Chondrocyte (in vitro differentiated cells): ENCODE results near the gene NOX4. TPM values are rescaled to one million over a fixed set of nuclear protein-coding genes. Genes with fewer than 3 reads are reported as not detected.
A peak's percentile ranks its signal among the peaks of the same experiment; 100 is the strongest.

ENCODE experiments used
- DNase-seq: peaks from one replicate; pipeline ENCODE4 v3.0.0; 2021; ENCODE audit warnings: mixed read lengths, low spot score
- H3K27ac Mint-ChIP-seq: one replicate; pipeline ENCODE4 v1.8.0; 2021; ENCODE audit warnings: mild to moderate bottlenecking, moderate library complexity, mixed read lengths; ENCODE audit not compliant: unreplicated experiment
- H3K27me3 Mint-ChIP-seq: 2 replicates; pipeline ENCODE4 v1.8.0; 2021; ENCODE audit warnings: low read depth, mixed read lengths
- H3K36me3 Mint-ChIP-seq: 2 replicates; pipeline ENCODE4 v1.8.0; 2021; ENCODE audit warnings: low read depth, mixed read lengths
- H3K4me1 Mint-ChIP-seq: 2 replicates; pipeline ENCODE4 v1.8.0; 2021; ENCODE audit warnings: low read depth, mild to moderate bottlenecking, mixed read lengths
- H3K4me3 Mint-ChIP-seq: one replicate; pipeline ENCODE4 v1.8.0; 2021; ENCODE audit warnings: mild to moderate bottlenecking, moderate library complexity, mixed read lengths; ENCODE audit not compliant: unreplicated experiment
- H3K9me3 Mint-ChIP-seq: 2 replicates; pipeline ENCODE4 v1.8.0; 2021; ENCODE audit warnings: low read depth, mixed read lengths
- total RNA-seq: library from RNA; stranded (reverse); gene quantifications from 3 replicates; pipeline ENCODE4 v1.2.1, GENCODE V29; 2021
- TF ChIP-seq, protein P1 (sequence below): fragments of 200-600 bp; sonication (generic); IDR thresholded peaks from 2 replicates; pipeline ENCODE4 v1.5.0; 2021; ENCODE audit warnings: antibody characterized with exemption, mild to moderate bottlenecking, moderate library complexity

The NOX4 gene
- total RNA-seq, 1 donor from 2014 or later = 39.1 TPM

DNA sequence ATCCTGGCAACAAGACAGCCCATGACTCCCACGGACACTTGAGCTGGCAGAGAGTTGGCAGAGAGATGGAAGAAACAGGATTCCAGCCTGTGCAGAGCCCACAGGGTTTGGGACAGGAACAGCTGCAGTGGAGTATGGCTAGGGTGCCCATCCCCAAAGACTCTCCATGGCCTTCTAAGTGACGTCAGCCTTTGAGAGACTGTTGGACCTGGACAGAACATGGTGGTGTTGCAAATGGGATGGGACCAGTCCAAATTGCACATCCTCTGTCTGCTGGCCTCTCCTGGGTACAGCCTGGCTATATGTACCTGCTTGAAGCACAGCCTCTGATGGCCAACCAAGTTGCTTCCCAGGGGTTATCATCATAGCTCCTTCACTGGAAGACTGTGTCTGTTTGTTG lies 34.5 kb downstream of the NOX4 start:
- Mint-ChIP-seq H3K27me3 (no peaks in the 10 kb centered on the region), H3K4me3 (no peak overlapping the region), H3K9me3 (peaks cover 2% of the 10 kb centered on the region), H3K27ac (no peak overlapping the region), H3K36me3 (peaks cover 5% of the 10 kb centered on the region), H3K4me1 (peaks cover 57% of the 10 kb centered on the region)
- DNase-seq = no peak
- TF ChIP-seq, protein P1, sequence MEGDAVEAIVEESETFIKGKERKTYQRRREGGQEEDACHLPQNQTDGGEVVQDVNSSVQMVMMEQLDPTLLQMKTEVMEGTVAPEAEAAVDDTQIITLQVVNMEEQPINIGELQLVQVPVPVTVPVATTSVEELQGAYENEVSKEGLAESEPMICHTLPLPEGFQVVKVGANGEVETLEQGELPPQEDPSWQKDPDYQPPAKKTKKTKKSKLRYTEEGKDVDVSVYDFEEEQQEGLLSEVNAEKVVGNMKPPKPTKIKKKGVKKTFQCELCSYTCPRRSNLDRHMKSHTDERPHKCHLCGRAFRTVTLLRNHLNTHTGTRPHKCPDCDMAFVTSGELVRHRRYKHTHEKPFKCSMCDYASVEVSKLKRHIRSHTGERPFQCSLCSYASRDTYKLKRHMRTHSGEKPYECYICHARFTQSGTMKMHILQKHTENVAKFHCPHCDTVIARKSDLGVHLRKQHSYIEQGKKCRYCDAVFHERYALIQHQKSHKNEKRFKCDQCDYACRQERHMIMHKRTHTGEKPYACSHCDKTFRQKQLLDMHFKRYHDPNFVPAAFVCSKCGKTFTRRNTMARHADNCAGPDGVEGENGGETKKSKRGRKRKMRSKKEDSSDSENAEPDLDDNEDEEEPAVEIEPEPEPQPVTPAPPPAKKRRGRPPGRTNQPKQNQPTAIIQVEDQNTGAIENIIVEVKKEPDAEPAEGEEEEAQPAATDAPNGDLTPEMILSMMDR = no peak

DNA sequence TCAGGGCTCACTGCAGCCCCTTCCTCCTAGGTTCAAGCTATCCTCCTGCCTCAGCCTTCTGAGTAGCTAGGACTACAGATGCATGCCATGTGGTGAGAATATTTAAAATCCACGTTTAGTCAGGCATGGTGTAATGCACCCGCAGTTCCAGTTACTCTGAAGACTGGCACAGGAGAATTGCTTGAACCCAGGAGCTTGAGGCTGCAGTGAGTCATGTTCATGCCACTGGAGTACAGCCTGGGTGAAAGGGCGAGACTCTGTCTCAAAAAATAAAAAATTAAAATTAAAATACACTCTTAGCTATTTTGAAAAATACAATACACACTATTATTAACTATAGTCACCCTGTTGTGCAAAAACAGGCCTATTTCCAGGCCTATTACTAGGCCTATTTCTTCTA lies 38.4 kb downstream of the NOX4 start:
- H3K4me3 Mint-ChIP-seq = no peak overlapping the region
- DNase-seq = no peak
- peaks cover 40% of the 10 kb centered on the region for H3K4me1 Mint-ChIP-seq
- no peaks in the 10 kb centered on the region for H3K9me3 Mint-ChIP-seq
- TF ChIP-seq, protein P1 = no peak
- no peak overlapping the region for H3K27ac Mint-ChIP-seq
- peaks cover 14% of the 10 kb centered on the region for H3K36me3 Mint-ChIP-seq
- H3K27me3 Mint-ChIP-seq = no peaks in the 10 kb centered on the region

DNA sequence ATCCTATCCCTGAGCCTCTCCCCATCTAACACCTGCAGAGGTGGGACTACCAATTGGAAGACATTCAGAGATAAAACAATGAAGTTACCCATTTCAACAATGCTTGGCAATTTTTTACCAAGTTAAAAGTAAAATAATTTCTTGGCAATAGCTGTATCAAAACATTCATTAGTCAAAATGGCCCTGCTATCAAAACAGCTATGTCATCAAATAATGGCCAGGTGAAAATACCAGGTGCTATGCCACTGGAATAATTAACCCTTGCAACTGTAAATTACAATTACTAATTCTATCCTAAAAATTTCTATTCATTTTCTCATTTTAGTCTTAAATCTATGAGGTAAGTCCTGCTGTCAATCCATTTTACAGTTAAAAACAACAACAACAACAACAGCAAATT lies 43.3 kb downstream of the NOX4 start:
- H3K36me3 Mint-ChIP-seq = peaks cover 28% of the 10 kb centered on the region
- no peak for DNase-seq
- no peaks in the 10 kb centered on the region for H3K27me3 Mint-ChIP-seq
- H3K9me3 Mint-ChIP-seq = peaks cover 5% of the 10 kb centered on the region
- no peak overlapping the region for H3K4me3 Mint-ChIP-seq
- H3K27ac Mint-ChIP-seq = no peak overlapping the region
- TF ChIP-seq, protein P1 = no peak
- peaks cover 30% of the 10 kb centered on the region for H3K4me1 Mint-ChIP-seq

DNA sequence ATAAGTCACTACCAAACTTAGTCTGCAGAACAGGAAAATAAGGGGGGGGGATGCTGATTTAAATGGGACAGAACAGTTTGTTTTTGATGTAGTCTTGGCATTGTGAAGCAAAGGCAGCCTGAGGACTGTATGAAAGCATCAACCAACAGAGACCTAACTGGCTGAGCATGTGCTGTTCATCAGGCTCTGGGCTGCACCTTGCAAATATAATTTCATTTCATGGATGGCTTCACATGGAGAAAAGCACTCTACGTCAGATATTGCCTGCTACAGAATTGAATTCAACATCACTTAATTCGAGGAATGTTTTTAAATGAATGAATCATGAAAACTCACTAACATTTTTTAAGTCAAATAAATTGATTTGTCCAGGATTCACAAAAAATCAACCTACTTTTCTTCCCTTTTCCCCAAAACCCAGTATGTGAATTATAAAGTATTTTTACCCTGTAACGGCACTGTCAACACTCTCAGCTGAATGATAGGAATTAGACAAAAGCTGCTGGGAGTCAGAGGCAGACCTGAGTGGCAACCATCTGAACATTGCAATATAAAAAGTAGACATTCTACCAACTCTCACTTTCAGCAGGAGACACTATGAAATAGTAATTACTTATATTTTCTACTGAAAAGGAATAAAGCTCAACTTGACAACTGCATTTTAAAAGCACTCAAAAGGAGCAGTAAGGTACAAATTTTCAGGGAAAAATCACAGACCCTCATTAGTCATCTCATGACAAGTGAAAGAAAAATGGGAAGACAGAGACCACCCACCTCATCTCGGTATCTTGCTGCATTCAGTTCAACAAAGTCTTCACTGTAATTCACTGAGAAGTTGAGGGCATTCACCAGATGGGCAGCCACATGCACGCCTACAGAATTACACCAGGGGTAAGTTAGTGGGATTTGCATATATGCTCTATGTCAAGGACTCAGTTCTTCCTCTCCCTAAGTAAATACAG lies 47.5 kb downstream of the NOX4 start:
- Mint-ChIP-seq H3K9me3 (peaks cover 5% of the 10 kb centered on the region), H3K27ac (peak overlapping the region; percentile 74)
- TF ChIP-seq, protein P1 = no peak

DNA sequence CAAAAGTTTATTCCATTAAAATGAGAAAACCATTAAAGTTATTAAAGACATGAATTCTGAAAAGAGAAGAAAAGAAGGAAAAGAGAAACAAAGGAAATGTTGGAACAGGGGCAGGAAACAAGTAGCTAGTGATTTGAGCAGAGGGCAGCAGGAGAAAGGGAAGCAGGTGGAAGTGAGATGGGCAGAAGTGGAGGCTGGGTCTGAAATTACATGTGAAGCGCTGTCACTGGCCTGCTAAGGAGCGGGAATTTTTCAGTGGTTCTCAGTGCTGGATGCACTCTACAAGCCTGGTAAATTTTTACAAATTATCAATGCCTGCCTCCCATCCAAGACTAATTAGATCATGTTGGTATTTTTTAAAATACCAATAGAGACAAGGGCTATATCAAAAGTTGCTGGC lies 48.4 kb downstream of the NOX4 start:
- Mint-ChIP-seq H3K27me3 (no peaks in the 10 kb centered on the region), H3K4me1 (peaks cover 36% of the 10 kb centered on the region), H3K27ac (peak overlapping the region; percentile 71), H3K36me3 (peaks cover 28% of the 10 kb centered on the region), H3K9me3 (peaks cover 5% of the 10 kb centered on the region), H3K4me3 (no peak overlapping the region)
- no peak for DNase-seq
- TF ChIP-seq, protein P1 = no peak

More for the DNA sequence above, 47.5 kb downstream of the NOX4 start:
- DNase-seq = no peak
- Mint-ChIP-seq H3K4me3 (no peak overlapping the region), H3K4me1 (peaks cover 36% of the 10 kb centered on the region), H3K36me3 (peaks cover 30% of the 10 kb centered on the region), H3K27me3 (no peaks in the 10 kb centered on the region)
